Measurements from ENCODE around the gene HPX.

DNA sequence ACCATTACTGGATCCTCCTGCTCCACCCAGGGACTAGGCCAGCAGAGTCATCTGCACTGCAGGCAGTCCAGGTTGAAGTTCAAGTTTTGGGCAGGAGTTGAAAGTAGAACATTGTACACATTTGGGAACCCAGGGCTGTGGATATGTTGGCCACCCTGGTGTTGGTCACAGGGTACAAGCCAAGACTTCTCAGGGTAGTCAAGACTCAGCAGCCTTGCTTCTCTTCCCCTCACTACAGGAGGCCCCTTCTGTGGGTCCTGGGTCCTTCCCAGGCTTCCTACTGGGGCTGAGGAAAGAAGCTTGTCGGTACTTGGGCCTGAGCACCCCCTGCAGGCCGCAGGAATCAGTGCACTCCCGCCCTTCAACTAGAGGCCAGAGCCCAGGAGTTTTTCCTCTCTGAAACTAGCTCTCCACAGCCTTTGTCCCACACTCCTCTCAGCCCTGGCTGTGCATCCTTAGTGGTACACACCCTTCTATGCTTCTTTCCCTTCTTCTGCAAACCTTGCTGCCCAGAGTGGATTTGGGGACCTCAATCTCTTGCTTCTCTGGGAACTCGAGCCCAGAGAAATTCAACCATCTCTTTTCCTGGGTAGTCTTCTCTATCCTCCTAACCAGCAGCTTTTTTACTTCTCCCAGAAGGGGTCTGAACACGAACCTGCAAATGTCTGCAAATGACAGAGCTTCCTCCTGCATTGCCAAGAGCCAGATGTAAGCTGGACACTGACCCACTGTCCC, 2.6 kb upstream of the HPX start:
- TF ChIP-seq, protein P1, sequence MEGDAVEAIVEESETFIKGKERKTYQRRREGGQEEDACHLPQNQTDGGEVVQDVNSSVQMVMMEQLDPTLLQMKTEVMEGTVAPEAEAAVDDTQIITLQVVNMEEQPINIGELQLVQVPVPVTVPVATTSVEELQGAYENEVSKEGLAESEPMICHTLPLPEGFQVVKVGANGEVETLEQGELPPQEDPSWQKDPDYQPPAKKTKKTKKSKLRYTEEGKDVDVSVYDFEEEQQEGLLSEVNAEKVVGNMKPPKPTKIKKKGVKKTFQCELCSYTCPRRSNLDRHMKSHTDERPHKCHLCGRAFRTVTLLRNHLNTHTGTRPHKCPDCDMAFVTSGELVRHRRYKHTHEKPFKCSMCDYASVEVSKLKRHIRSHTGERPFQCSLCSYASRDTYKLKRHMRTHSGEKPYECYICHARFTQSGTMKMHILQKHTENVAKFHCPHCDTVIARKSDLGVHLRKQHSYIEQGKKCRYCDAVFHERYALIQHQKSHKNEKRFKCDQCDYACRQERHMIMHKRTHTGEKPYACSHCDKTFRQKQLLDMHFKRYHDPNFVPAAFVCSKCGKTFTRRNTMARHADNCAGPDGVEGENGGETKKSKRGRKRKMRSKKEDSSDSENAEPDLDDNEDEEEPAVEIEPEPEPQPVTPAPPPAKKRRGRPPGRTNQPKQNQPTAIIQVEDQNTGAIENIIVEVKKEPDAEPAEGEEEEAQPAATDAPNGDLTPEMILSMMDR (IDR thresholded peaks at IDR 0.05; ENCODE audit: insufficient read depth, low read depth, low read length), result peak; percentile 71
- no peak for TF ChIP-seq EZH2 (IDR thresholded peaks at IDR 0.05; ENCODE audit: insufficient read depth, low read length)

Data from astrocyte (in vitro differentiated cells and primary cell).